GM18861 (cell line): ENCODE data around the gene BHLHE40.

Experiments used
- ATAC-seq: cut with Tn5 transposase; IDR thresholded peaks from one replicate; pipeline ENCODE4 v1.9.1; 2021; ENCODE audit not compliant: unreplicated experiment

BHLHE40 gene

GRCh38 chr3:5016211-5017161 lies 37.2 kb downstream of the BHLHE40 start:
- peak; percentile 63 for ATAC-seq

GRCh38 chr3:5017925-5018531 lies 38.8 kb downstream of the BHLHE40 start:
- no peak for ATAC-seq

- ATAC-seq: no peak
Measured at GRCh38 chr3:5019411-5020241, 40.4 kb downstream of the BHLHE40 start.

- ATAC-seq: no peak
Measured at GRCh38 chr3:5020242-5020722, 41.0 kb downstream of the BHLHE40 start.

- no peak for ATAC-seq
Measured at GRCh38 chr3:5021116-5022092, 42.2 kb downstream of the BHLHE40 start.

GRCh38 chr3:5022187-5022965 lies 43.1 kb downstream of the BHLHE40 start:
- ATAC-seq: peak; percentile 82

GRCh38 chr3:5022966-5023776 lies 43.9 kb downstream of the BHLHE40 start:
- ATAC-seq: no peak

GRCh38 chr3:5023777-5024346 lies 44.6 kb downstream of the BHLHE40 start:
- no peak for ATAC-seq

- ATAC-seq: no peak
Measured at GRCh38 chr3:5026046-5026362, 46.8 kb downstream of the BHLHE40 start.

- no peak for ATAC-seq
Measured at GRCh38 chr3:5029715-5030114, 50.5 kb downstream of the BHLHE40 start.

GRCh38 chr3:5030152-5030551 lies 50.9 kb downstream of the BHLHE40 start:
- ATAC-seq: no peak

GRCh38 chr3:5032844-5033243 lies 53.6 kb downstream of the BHLHE40 start:
- no peak for ATAC-seq
